Spleen (tissue), 7 donors: ENCODE data around the gene PCDHGA3.

Source experiments
- POLR2A ChIP-seq, 3 donors: fragments of 450-650 bp; IDR thresholded peaks; one replicate each; pipeline ENCODE4 v1.5.1; 2017; ENCODE audit warnings: antibody characterized with exemption in 3 of 3, mild to moderate bottlenecking in 1 of 3
- TF ChIP-seq, protein P1 (sequence below), 11 experiments: fragments of 200-600 bp in 7 of 11; fragments of 450-650 bp in 4 of 11; sonication (generic) in 4 of 11; IDR thresholded peaks in 8 of 11; conservative IDR thresholded peaks in 3 of 11; 1 replicate in 7 of 11; 2 replicates in 4 of 11; pipeline versions ENCODE4 v1.4.0 to v1.8.0; 2016 to 2021; ENCODE audit warnings: antibody characterized with exemption in 11 of 11, inconsistent platforms in 4 of 11, mild to moderate bottlenecking in 1 of 11
- donor health status: DM: no; HTN: no; CAD: no; lungs with moderate emphysema.
- donor health status: DM: no; HTN: no; CAD: no.
- donor health status: DM: no; HTN: no; CAD: no.

DNA sequence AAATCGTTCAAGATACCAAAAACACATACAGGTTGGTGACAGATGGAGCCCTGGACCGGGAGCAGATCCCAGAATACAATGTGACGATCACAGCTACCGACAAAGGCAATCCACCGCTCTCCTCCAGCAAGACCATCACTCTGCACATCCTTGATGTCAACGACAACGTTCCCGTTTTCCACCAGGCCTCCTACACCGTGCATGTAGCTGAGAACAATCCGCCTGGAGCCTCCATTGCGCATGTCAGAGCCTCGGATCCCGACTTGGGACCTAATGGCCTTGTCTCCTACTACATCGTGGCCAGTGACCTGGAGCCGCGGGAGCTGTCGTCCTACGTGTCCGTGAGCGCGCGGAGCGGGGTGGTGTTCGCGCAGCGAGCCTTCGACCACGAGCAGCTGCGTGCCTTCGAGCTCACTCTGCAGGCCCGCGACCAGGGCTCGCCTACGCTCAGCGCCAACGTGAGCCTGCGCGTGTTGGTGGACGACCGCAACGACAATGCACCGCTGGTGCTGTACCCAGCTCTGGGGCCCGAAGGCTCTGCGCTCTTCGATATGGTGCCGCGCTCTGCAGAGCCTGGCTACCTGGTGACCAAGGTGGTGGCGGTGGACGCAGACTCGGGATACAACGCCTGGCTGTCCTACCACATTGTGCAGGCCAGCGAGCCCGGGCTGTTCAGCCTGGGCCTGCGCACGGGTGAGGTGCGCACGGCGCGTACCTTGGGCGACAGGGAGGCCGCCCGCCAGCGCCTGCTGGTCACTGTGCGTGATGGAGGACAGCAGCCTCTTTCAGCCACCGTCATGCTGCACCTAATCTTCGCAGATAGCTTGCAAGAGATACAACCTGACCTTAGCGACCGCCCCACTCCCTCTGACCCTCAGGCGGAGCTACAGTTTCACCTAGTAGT, 28.2 kb downstream of the PCDHGA3 start:
- TF ChIP-seq, protein P1, sequence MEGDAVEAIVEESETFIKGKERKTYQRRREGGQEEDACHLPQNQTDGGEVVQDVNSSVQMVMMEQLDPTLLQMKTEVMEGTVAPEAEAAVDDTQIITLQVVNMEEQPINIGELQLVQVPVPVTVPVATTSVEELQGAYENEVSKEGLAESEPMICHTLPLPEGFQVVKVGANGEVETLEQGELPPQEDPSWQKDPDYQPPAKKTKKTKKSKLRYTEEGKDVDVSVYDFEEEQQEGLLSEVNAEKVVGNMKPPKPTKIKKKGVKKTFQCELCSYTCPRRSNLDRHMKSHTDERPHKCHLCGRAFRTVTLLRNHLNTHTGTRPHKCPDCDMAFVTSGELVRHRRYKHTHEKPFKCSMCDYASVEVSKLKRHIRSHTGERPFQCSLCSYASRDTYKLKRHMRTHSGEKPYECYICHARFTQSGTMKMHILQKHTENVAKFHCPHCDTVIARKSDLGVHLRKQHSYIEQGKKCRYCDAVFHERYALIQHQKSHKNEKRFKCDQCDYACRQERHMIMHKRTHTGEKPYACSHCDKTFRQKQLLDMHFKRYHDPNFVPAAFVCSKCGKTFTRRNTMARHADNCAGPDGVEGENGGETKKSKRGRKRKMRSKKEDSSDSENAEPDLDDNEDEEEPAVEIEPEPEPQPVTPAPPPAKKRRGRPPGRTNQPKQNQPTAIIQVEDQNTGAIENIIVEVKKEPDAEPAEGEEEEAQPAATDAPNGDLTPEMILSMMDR (IDR thresholded peaks at IDR 0.05 in 8 of 11, conservative IDR thresholded peaks at IDR 0.05 in 3 of 11): no peak
- TF ChIP-seq POLR2A (IDR thresholded peaks at IDR 0.05): no peak
